Adrenal gland (tissue), 12 donors: ENCODE results near the gene SPARC. TPM values are rescaled to one million over a fixed set of nuclear protein-coding genes. Genes with fewer than 3 reads are reported as not detected.

Experiments
- DNase-seq, 7 donors: peaks; one replicate each; pipeline ENCODE4 v3.0.0-alpha.2; 2019 to 2020
- H3K27ac ChIP-seq, 5 donors: fragments of 200-600 bp; sonication (generic) in 4 of 5; 1 replicate in 3 of 5; 2 replicates in 2 of 5; pipeline versions ENCODE4 v1.5.1 to v1.8.0; 2016 to 2020; ENCODE audit warnings: mild to moderate bottlenecking in 1 of 5
- H3K27me3 ChIP-seq: fragments of 200-600 bp; 2 replicates; pipeline ENCODE4 v1.8.0; 2021
- H3K36me3 ChIP-seq, 2 donors: fragments of 200-600 bp; replicated peaks in 1 of 2; 1 replicate in 1 of 2; 2 replicates in 1 of 2; pipeline versions ENCODE4 v1.5.1 to v1.8.0; 2018 to 2022
- H3K4me1 ChIP-seq, 2 donors: fragments of 200-600 bp; replicated peaks in 1 of 2; 1 replicate in 1 of 2; 2 replicates in 1 of 2; pipeline versions ENCODE4 v1.5.1 to v1.8.0; 2018 to 2021
- H3K4me3 ChIP-seq, 4 donors: fragments of 200-600 bp; sonication (generic) in 3 of 4; one replicate each; pipeline ENCODE4 v1.5.1; 2016 to 2018
- H3K9me3 ChIP-seq, 3 donors: fragments of 200-600 bp; sonication (generic) in 1 of 3; replicated peaks in 1 of 3; 1 replicate in 2 of 3; 2 replicates in 1 of 3; pipeline versions ENCODE4 v1.5.1 to v1.8.0; 2016 to 2021
- POLR2A ChIP-seq, 2 donors: fragments of 450-650 bp; IDR thresholded peaks; one replicate each; pipeline ENCODE4 v1.6.1; 2017; ENCODE audit warnings: antibody characterized with exemption in 2 of 2, mild to moderate bottlenecking in 2 of 2, moderate library complexity in 1 of 2
- WGBS, 4 donors: extraction: QIAGEN DNeasy Blood & Tissue Kit in 2 of 4; methylation state at CpG; one replicate each; pipeline versions ENCODE4 v1.1.5 to v1.1.7; 2013 to 2017; 5-methylcytosine and 5-hydroxymethylcytosine counted together
- intact Hi-C, 2 donors: fragments of 100-400 bp; cut with DNase I; formaldehyde crosslinking; loops; one replicate each; pipeline versions ENCODE4 v1.14.1 to v1.15.0; 2022 to 2023
- polyA plus RNA-seq, 3 donors: library from polyadenylated mRNA; stranded (reverse); fragments of 200-250 nt in 2 of 3; fragments of 350-450 nt in 1 of 3; fragmentation: Illumina TruSeq in 1 of 3; extraction: RNeasy Lipid Tissue Mini Kit (QIAGEN cat#74804) in 1 of 3; gene quantifications; one replicate each; pipeline ENCODE4 v1.2.3, GENCODE V29; 2013 to 2014
- total RNA-seq, 9 donors: library from RNA; depleted of rRNA in 4 of 9; stranded (reverse); fragments of >200 nt in 4 of 9; fragments of 120-200 nt in 1 of 9; fragmentation: NEBNext Ultra II Directional in 1 of 9; extraction: Animal tissue kit (Norgen Biotek cat#: 25700) in 1 of 9; gene quantifications; one replicate each; pipeline versions ENCODE4 v1.1.0 to v1.2.4, GENCODE V29; 2013 to 2023
- TF ChIP-seq, protein P1 (sequence below), 6 experiments: fragments of 450-650 bp in 4 of 6; fragments of 200-600 bp in 2 of 6; sonication (generic) in 1 of 6; IDR thresholded peaks; 1 replicate in 5 of 6; 2 replicates in 1 of 6; pipeline versions ENCODE4 v1.5.1 to v1.8.0; 2016 to 2021; ENCODE audit warnings: antibody characterized with exemption in 6 of 6, mild to moderate bottlenecking in 2 of 6, moderate library complexity in 1 of 6
- donor health status: healthy with polysubstance abuse.
- donor health status: Bipolar disorder and iron deficiency.
- donor health status: DM: yes; HTN: yes; CAD: no.
- donor health status: DM: no; HTN: no; CAD: no.
- donor health status: DM: no; HTN: no; CAD: no.
- donor health status: DM: yes; HTN: yes; CAD: no.

Gene SPARC
- total and polyA plus RNA-seq, 12 donors = 145 to 4,554 (median 1,213) TPM

DNA sequence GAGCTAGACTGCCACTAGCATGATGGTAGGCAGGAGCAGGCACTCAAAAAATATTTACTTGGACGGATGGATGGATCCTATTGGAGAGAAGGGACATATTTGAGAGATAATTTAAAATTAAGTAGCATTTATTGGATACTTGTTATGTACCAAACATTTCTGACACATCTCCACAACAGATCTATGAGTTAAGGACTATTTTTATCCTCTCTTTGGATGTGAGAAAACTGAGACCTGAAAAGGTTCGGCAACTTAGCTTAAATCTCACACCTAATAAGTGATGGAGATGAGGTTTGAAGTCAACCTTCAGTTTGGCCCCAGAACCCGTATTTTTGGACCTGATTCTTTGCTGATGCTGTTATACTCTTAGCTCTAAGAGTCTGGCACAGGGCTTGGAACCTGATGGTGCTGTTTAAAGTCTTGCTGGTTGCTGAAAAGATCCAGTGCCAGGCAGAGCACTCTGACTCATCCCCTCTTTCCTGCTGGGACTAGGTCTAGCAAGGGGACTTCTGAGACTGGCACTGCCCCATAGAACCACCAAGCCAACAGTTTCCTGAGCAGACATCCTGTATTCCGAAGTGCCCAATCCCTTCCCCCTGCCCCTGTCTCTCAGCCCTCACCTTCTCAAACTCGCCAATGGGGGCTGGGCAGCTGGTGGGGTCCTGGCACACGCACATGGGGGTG is 15.6 kb downstream of the SPARC start:
- peaks cover 63 to 87% of the 10 kb centered on the region in 2 donors for H3K4me1 ChIP-seq
- H3K36me3 ChIP-seq = peaks cover 0 to 96% of the 10 kb centered on the region in 2 donors

GRCh38 chr5:151670083-151670686 is 16.5 kb downstream of the SPARC start:
- intact Hi-C loops = no loop called here

More for the DNA sequence above, 15.6 kb downstream of the SPARC start:
- no peak overlapping the region for H3K4me3 ChIP-seq
- peak overlapping the region in 4 of 5 donors; percentile 42 to 81 (median 79) for H3K27ac ChIP-seq
- TF ChIP-seq, protein P1, sequence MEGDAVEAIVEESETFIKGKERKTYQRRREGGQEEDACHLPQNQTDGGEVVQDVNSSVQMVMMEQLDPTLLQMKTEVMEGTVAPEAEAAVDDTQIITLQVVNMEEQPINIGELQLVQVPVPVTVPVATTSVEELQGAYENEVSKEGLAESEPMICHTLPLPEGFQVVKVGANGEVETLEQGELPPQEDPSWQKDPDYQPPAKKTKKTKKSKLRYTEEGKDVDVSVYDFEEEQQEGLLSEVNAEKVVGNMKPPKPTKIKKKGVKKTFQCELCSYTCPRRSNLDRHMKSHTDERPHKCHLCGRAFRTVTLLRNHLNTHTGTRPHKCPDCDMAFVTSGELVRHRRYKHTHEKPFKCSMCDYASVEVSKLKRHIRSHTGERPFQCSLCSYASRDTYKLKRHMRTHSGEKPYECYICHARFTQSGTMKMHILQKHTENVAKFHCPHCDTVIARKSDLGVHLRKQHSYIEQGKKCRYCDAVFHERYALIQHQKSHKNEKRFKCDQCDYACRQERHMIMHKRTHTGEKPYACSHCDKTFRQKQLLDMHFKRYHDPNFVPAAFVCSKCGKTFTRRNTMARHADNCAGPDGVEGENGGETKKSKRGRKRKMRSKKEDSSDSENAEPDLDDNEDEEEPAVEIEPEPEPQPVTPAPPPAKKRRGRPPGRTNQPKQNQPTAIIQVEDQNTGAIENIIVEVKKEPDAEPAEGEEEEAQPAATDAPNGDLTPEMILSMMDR (IDR thresholded peaks at IDR 0.05) = no peak
- no peak for TF ChIP-seq POLR2A (IDR thresholded peaks at IDR 0.05)
- peak in 6 of 7 donors; percentile 64 to 80 (median 73) for DNase-seq
- no peaks in the 10 kb centered on the region for H3K9me3 ChIP-seq
- no peaks in the 10 kb centered on the region for H3K27me3 ChIP-seq
- intact Hi-C loops = no loop called here
- WGBS, 4 donors = 33 to 41% (median 36%) methylated on average over 5 to 6 of the region's 6 CpGs

DNA sequence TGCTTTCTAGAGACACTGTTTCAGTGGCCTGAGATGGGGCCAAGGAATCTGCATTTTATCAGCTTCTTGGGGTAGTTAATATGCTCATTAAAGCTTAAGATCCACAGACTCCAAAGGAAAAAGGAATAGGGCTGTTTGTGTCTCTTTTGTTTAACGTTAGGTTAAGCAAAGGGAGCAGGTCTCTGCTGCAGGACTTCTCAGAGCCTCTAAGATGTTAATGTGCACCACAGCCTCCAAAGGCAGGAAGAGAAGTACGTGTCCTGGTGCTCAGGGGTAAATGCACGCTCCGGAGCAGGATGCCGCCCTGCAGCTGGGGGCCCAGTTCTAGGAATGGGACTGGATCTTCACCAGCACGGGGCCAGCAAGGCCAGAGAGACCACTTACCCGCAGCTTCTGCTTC is 19.6 kb downstream of the SPARC start:
- no peak for TF ChIP-seq POLR2A (IDR thresholded peaks at IDR 0.05)
- TF ChIP-seq, protein P1 (IDR thresholded peaks at IDR 0.05) = no peak
- H3K36me3 ChIP-seq = peaks cover 0 to 98% of the 10 kb centered on the region in 2 donors
- no peaks in the 10 kb centered on the region for H3K27me3 ChIP-seq
- peak overlapping the region in 2 of 5 donors; percentile 68 to 81 for H3K27ac ChIP-seq
- no peak overlapping the region for H3K4me3 ChIP-seq
- DNase-seq = no peak
- no peaks in the 10 kb centered on the region for H3K9me3 ChIP-seq
- peaks cover 53 to 86% of the 10 kb centered on the region in 2 donors for H3K4me1 ChIP-seq
- intact Hi-C loops = no loop called here
- WGBS, 4 donors = 63 to 71% (median 65%) methylated on average over 6 to 7 of the region's 7 CpGs

More at GRCh38 chr5:151670083-151670686, 16.5 kb downstream of the SPARC start:
- H3K36me3 ChIP-seq = peaks cover 0 to 96% of the 10 kb centered on the region in 2 donors
- H3K4me3 ChIP-seq = no peak overlapping the region
- H3K9me3 ChIP-seq = no peaks in the 10 kb centered on the region
- H3K4me1 ChIP-seq = peaks cover 63 to 87% of the 10 kb centered on the region in 2 donors
- peak overlapping the region in 4 of 5 donors; percentile 7 to 81 (median 79) for H3K27ac ChIP-seq
- 22 to 35% (median 31%) methylated on average over 4 of the region's 4 CpGs for WGBS, 4 donors
- TF ChIP-seq, protein P1 (IDR thresholded peaks at IDR 0.05) = no peak
- no peak for TF ChIP-seq POLR2A (IDR thresholded peaks at IDR 0.05)
- peak in 2 of 7 donors; percentile 37 to 38 for DNase-seq
- no peaks in the 10 kb centered on the region for H3K27me3 ChIP-seq

- 6 to 20% (median 15%) methylated on average over 2 of the region's 2 CpGs for WGBS, 4 donors
- Histone ChIP-seq H3K4me3 (no peak overlapping the region), H3K27me3 (no peaks in the 10 kb centered on the region), H3K4me1 (peaks cover 38 to 79% of the 10 kb centered on the region in 2 donors), H3K27ac (peak overlapping the region in 3 of 5 donors; percentile 38 to 81 (median 68)), H3K9me3 (no peaks in the 10 kb centered on the region), H3K36me3 (peaks cover 0 to 90% of the 10 kb centered on the region in 2 donors)
- intact Hi-C loops = no loop called here
- DNase-seq = no peak
- TF ChIP-seq, protein P1 (IDR thresholded peaks at IDR 0.05) = no peak
- TF ChIP-seq POLR2A (IDR thresholded peaks at IDR 0.05) = no peak
These were observed 21.1 kb downstream of the SPARC start for GRCh38 chr5:151665613-151666012.
